Activated CD4-positive, alpha-beta T cell treated with anti-CD3 and anti-CD28 coated beads, Interleukin-2, amount 50 U/mL, for 48 hours (primary cell): ENCODE data around the gene CALM1.

Source experiments
- DNase-seq, 2 experiments: peaks; one replicate each; pipeline ENCODE4 v3.0.0-alpha.2; 2020

CALM1 gene

GRCh38 chr14:90412058-90412457, 15.2 kb downstream of the CALM1 start:
- DNase-seq = no peak

- no peak for DNase-seq
Observed at GRCh38 chr14:90416720-90417119, 19.9 kb downstream of the CALM1 start.

- DNase-seq = no peak
Observed at GRCh38 chr14:90418053-90418452, 21.2 kb downstream of the CALM1 start.

GRCh38 chr14:90419200-90419599, 22.4 kb downstream of the CALM1 start:
- DNase-seq = no peak

- DNase-seq = no peak
Observed at GRCh38 chr14:90421001-90421631, 24.3 kb downstream of the CALM1 start.

GRCh38 chr14:90421632-90422020, 24.8 kb downstream of the CALM1 start:
- DNase-seq = no peak

GRCh38 chr14:90423166-90423565, 26.3 kb downstream of the CALM1 start:
- no peak for DNase-seq

GRCh38 chr14:90424075-90424474, 27.2 kb downstream of the CALM1 start:
- DNase-seq = no peak

GRCh38 chr14:90424686-90425372, 28.0 kb downstream of the CALM1 start:
- no peak for DNase-seq

- DNase-seq = no peak
Observed at GRCh38 chr14:90425373-90425879, 28.6 kb downstream of the CALM1 start.

GRCh38 chr14:90426031-90426540, 29.3 kb downstream of the CALM1 start:
- DNase-seq = no peak

- DNase-seq = no peak
Observed at GRCh38 chr14:90426663-90427062, 29.8 kb downstream of the CALM1 start.

- no peak for DNase-seq
Observed at GRCh38 chr14:90427848-90428426, 31.1 kb downstream of the CALM1 start.

- no peak for DNase-seq
Observed at GRCh38 chr14:90428676-90429075, 31.8 kb downstream of the CALM1 start.

GRCh38 chr14:90429236-90429635, 32.4 kb downstream of the CALM1 start:
- no peak for DNase-seq

GRCh38 chr14:90429754-90430153, 32.9 kb downstream of the CALM1 start:
- no peak for DNase-seq

- no peak for DNase-seq
Observed at GRCh38 chr14:90434370-90435020, 37.7 kb downstream of the CALM1 start.

GRCh38 chr14:90438841-90439240, 42.0 kb downstream of the CALM1 start:
- DNase-seq = no peak

GRCh38 chr14:90440021-90440451, 43.2 kb downstream of the CALM1 start:
- DNase-seq = no peak

- DNase-seq = no peak
Observed at GRCh38 chr14:90440592-90440991, 43.8 kb downstream of the CALM1 start.

- no peak for DNase-seq
Observed at GRCh38 chr14:90442388-90442787, 45.6 kb downstream of the CALM1 start.

- no peak for DNase-seq
Observed at GRCh38 chr14:90443161-90444076, 46.6 kb downstream of the CALM1 start.
